CD4-positive, alpha-beta T cell treated with Interleukin-15 for 1 hour (primary cell): Measurements from ENCODE around the gene ADORA1.

Experiments
- DNase-seq: peaks from one replicate; pipeline ENCODE4 v3.0.0-alpha.2; 2020

Gene ADORA1

DNA sequence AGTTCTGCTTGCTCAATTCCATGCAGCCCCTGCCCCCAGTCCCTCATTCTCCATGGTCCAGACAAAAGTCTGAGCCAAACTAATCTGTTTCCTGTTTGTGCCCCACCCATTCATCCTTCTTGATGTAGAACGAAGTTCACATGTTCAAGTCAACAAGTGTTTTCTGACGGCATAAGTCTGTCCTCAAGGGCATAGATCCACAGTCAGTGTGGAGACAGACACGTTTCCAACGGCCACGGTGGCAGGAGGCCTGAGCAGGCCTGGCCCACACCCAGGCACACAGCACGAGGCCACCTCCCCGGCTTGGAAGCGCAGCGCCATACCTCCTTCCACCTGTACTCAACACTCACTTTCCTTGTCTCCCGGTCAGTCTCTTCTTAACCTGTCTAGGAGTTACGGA lies 16.1 kb downstream of the ADORA1 start:
- DNase-seq: no peak

GRCh38 chr1:203144661-203145060 lies 17.1 kb downstream of the ADORA1 start:
- no peak for DNase-seq

- no peak for DNase-seq
Measured at GRCh38 chr1:203145321-203146041, 18.0 kb downstream of the ADORA1 start.

DNA sequence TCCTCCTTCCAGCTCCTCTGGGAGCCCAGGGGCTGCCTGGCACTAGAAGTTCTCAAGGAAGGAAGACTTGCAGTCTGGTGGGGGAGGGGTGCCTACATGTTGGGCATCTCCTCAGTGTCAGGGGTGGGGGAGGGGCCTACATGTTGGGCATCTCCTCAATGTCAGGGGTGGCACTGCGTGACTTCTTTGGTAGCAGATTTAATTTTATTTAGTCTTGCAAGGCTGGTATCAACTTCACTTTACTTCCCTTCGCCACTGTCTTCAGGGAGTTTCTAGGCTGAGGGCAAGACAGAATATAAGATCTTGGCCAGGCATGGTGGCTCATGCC lies 18.5 kb downstream of the ADORA1 start:
- no peak for DNase-seq

DNA sequence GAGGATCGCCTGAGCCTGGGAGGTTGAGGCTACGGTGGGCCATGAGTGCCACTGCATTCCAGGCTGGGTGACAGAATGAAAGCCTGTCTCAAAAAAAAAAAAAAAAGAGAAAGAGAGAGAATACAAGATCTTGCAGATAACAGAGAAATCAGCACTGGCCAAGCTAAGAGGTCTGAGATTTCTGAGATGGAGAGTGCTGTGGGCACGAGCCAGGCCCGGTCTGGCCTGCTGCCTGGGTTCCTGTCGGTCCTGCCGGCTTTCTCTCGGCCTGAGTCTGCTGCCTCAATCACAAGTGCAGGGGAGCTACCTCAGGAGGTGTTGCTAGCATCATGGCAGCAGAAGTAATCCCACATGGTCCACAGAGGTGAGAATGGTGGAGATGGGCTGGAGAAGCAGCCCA lies 19.0 kb downstream of the ADORA1 start:
- no peak for DNase-seq

DNA sequence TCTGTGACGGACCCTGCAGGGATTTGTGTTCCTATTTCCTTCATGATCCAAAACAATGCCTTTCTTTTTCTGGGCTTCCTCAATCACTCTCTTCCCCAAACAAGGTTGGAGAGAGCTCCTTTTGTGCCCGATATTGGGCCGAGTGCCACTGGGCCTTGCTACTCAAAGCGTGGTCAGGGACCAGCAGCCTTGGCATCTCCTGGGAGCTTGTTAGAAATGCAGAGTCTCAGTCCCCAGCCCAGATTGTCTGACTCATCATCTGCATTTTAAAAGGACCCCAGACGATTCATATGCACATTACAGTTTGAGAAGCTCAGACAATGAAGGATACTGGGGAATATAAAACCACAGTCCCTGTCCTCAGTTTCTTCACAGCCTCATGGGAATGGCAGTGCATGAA lies 19.9 kb downstream of the ADORA1 start:
- DNase-seq: no peak

GRCh38 chr1:203148127-203148526 lies 20.6 kb downstream of the ADORA1 start:
- DNase-seq: no peak

DNA sequence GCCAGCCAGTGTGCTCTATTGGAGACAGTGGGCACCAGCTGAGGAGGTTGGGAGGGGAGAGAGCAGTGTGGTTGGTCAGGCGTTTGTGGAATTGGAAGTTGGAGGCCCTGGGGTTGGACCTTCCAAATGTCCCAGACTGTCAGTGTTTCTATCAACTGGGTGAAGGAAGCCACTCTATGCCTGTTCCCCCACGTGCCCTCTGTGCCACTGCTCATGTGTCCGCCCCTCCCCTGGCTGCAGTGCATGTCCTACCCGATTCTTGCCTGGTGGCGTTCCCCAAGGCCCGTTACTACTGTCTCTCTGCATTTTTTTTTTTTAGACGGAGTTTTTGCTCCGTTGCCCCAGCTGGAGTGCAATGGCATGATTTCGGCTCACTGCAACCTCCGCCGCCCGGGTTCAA lies 21.1 kb downstream of the ADORA1 start:
- DNase-seq: no peak

GRCh38 chr1:203149188-203149840 lies 21.8 kb downstream of the ADORA1 start:
- DNase-seq: no peak

DNA sequence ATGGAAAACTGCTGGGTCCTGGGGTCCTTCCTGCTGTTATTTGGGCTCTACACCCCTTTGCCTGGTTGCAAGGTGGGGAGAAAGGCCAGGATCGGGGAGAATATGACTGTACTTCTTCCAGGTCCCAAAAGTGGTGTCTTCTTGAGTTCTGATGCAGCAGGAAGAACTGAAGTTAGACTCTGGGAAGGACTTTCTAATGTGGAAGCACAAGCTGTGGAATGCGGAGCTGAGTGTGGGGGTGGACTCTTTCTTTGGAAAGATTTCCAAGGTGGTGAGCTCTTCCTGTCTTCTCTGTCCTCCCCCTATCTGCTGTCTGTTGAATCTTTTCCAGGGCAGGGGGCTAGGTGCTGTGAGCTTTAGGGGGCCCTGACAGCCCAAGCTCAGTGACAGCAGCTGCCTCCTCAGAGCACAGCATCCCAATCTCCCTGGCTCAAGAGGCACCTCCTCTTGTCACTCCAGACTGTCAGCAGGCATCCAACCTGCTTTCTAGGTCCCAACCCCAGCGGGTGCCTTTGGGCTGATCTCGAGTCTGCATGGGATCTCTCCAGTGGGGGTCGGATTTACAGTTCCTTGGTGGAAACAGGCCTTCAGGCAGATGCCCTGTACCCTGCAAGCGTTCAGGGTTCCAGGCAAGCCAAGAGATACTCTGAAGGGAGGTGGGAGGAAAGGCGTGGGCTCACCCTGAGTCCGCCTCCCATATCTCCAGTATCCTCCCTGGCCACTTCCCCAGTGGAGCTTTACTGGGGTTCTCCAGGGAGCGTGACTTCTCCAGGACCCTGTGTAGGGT lies 23.2 kb downstream of the ADORA1 start:
- DNase-seq: no peak

- no peak for DNase-seq
Measured at GRCh38 chr1:203151362-203152157, 24.0 kb downstream of the ADORA1 start.

GRCh38 chr1:203152158-203153034 lies 24.9 kb downstream of the ADORA1 start:
- DNase-seq: no peak

DNA sequence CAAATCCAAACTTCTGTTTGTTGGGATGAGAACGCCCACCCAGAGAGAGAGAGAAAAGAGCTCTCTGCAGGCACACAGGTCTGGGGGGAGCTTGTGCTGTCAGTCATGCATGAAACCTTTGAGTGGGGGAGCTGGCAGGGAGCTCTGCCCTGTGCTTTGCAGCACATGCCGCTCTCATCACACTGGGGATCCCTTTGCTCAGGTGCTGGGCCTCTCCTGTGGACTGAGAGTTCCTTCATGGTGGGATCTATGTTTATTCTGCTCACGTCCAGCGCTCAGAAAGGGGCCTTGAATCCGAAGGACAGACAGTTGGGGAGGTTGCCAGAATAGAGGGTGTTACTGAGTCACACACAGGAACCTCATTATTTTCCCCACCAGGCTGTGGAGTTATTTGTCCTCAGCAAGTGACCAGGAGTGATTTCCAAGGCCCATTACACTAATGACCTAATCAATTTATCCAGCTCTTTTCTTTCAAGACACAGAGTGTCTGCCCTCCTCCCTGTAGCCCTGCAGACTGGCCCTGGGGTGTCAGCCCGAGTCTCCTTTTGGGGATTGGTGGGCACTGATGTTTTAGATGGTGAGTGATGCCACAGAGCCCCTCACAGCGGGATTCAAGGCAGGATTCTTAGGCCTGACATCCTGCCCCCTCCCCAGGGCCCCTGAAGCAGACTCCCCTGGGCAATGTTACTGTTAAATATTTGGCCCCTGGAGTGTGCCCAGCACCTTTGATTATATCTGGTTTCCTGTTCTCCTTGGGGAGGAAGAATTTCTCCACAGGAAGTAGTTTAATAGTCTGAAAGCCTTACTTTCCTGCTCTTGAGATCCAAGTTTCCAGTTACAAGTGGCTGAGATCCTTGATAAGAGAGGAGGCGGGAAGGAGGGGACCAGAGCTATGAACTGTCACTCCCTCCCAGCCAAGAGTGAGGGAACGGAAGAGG lies 25.8 kb downstream of the ADORA1 start:
- DNase-seq: no peak

DNA sequence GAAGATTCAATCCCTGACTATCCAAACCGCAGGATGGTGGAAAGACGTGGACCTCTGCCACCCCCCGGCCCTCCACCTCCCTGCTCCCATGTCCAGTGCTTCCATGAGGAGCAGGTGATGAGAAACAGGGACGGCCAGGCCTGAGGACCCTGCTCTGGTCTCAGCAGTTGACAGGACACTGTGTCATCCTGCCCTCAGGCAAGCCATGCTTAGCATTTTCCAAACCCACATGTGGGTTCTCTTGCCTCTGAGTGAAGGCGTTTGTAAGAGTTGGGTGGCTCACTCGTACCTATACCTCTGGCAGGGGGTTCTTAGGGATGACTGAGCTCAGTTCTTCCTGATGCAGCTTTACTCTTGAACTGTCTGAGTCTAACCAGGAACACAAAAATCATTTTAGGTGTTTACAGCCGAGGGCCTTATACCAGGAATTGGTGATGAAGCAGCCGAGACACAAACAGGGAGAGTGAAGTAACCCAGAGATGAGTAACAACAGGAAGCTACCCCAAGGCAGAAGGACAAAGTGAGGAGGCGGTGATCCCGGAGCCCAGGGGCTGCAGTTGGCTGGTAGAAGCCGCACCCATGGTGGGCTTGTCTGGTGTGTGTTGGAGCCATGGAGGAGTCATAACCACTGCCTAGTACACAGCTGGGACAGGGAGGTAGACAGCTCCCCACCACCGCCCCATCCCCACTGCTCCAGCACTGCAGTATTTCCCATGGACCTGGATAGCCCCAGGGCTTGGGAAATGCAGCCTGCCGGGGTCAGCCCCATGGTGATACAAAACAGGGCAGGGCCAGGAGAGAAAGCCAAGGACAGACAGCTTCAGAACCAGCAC lies 26.7 kb downstream of the ADORA1 start:
- DNase-seq: no peak

- no peak for DNase-seq
Measured at GRCh38 chr1:203156280-203156679, 28.8 kb downstream of the ADORA1 start.

DNA sequence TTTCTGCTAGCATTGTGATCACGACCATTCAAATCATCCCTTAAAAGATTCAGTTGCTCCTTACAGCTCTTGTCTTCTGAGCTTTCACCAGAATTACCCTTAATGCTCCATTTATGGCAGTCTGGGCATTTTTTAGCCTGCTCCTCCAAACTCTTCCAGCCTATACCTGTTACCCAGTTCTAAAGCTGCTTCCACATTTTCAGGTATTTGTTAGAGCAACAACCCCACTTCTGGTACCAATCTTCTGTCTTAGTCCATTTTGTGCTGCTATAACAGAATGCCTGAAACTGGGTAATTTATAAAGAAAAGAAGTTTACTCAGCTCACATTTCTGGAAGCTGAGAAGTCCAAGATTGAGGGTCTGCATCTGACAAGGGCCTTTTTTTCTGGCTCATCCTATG lies 30.9 kb downstream of the ADORA1 start:
- DNase-seq: no peak

DNA sequence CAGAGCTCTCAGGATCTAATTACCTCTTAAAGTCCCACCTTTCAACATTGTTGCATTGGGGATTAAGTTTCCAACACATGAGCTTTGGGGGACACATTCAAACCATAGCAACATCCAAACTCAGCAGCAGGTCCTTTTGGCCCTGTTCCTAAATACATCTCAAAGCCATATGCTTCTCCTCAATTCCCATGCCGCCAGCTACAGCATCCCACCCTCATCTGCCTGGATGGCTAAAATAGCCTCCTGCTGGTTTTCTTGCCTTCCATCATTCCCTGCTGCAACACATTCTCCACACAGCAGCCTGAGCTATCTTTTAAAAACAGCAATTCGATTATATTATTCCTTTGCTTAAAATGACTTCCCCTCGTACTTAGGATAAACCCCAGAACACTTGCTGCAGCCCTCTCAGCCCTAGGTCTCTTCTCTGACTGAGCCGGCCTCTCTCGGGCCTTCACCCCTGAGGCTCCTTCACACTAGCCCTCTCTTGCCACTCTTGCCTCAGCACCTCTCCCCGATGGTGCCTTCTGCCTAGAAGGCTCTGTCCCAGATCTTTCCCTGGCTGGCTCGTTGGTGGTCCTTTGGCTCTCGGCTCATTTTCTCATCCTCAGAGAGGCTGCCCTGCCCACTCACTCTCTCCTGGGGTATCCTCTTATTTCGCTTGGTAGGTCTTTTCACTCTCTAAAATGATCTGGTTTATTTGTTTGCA lies 31.6 kb downstream of the ADORA1 start:
- DNase-seq: no peak

DNA sequence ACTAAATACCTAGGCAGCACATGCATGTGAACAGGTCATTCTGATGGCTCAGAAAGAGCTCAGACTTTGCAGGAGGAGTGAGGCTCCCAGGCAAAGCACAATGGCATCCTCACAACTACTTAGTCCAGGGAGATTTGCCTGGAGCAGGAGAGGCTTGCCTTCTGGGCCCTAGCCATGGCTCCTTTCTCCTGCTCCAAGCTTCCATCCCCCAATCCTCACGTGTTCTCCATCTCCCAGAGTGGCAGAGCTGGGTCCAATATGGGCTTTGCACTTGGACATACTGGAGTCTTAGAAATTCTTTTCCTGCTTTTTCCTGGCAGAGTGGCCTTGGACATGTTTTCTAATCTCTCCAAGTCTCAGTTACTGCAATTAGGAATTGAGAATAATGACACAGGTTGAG lies 32.3 kb downstream of the ADORA1 start:
- no peak for DNase-seq

- DNase-seq: no peak
Measured at GRCh38 chr1:203161175-203161574, 33.6 kb downstream of the ADORA1 start.

DNA sequence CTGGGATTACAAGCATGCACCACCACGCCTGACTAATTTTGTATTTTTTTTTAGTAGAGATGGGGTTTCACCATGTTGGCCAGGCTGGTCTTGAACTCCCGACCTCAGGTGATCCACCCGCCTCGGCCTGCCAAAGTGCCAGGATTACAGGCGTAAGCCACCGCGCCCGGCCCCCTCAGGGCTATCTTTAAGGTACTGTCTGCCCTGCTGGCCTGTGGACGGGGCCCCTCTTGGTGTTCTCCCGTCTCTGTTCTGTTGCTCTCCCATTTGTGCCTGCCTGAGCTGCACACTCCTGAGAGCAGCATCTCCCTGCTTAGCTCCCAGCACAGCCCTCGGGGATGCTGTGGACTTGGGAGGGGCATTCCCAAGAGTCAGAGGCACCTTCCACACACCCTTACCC lies 34.2 kb downstream of the ADORA1 start:
- no peak for DNase-seq
